HEK293T (cell line): ENCODE data around the gene MAP4K4.

Experiments
- CTCF ChIA-PET: fragments of 350-600 bp; formaldehyde crosslinking; extraction: SDS; loops from one replicate; lab custom pipeline; 2021; ENCODE audit warnings: antibody characterized with exemption, inconsistent platforms; lab: Yijun Ruan, JAX
- POLR2A ChIA-PET: fragments of 350-600 bp; formaldehyde crosslinking; extraction: SDS; loops from one replicate; lab custom pipeline; 2020; ENCODE audit warnings: antibody characterized with exemption, inconsistent platforms; lab: Yijun Ruan, JAX
- DNase-seq: peaks from one replicate; pipeline ENCODE4 v3.0.0; 2012; ENCODE audit warnings: mixed read lengths; ENCODE audit errors: extremely low spot score
- ARNT ChIP-seq: fragments of 450-650 bp; IDR thresholded peaks from 2 replicates; pipeline ENCODE4 v1.6.1; 2017; ENCODE audit warnings: mild to moderate bottlenecking
- BHLHE40 ChIP-seq: fragments of 450-650 bp; IDR thresholded peaks from 2 replicates; pipeline ENCODE4 v1.6.1; 2016; ENCODE audit warnings: mild to moderate bottlenecking, moderate library complexity, borderline replicate concordance
- CTBP1 ChIP-seq: fragments of 450-650 bp; IDR thresholded peaks from 2 replicates; pipeline ENCODE4 v1.6.1; 2016; ENCODE audit warnings: borderline replicate concordance
- ELF4 ChIP-seq: fragments of 450-650 bp; IDR thresholded peaks from 2 replicates; pipeline ENCODE4 v1.6.1; 2017; ENCODE audit warnings: antibody characterized with exemption
- FOXA1 ChIP-seq: fragments of 450-650 bp; IDR thresholded peaks from 2 replicates; pipeline ENCODE4 v1.6.1; 2016; ENCODE audit warnings: mild to moderate bottlenecking
- FOXK2 ChIP-seq: fragments of 450-650 bp; IDR thresholded peaks from 2 replicates; pipeline ENCODE4 v1.6.1; 2016; ENCODE audit warnings: mild to moderate bottlenecking
- FOXM1 ChIP-seq: fragments of 450-650 bp; IDR thresholded peaks from 2 replicates; pipeline ENCODE4 v1.6.1; 2017; ENCODE audit warnings: mild to moderate bottlenecking, borderline replicate concordance
- HDGF ChIP-seq: fragments of 450-650 bp; IDR thresholded peaks from 2 replicates; pipeline ENCODE4 v1.6.1; 2017; ENCODE audit warnings: antibody characterized with exemption, borderline replicate concordance
- L3MBTL2 ChIP-seq: fragments of 450-650 bp; conservative IDR thresholded peaks from 2 replicates; pipeline ENCODE4 v1.6.1; 2016; ENCODE audit warnings: mild to moderate bottlenecking
- LEF1 ChIP-seq: fragments of 450-650 bp; IDR thresholded peaks from 2 replicates; pipeline ENCODE4 v1.6.1; 2017; ENCODE audit warnings: mild to moderate bottlenecking, borderline replicate concordance
- NFRKB ChIP-seq: fragments of 450-650 bp; IDR thresholded peaks from 2 replicates; pipeline ENCODE4 v1.6.1; 2016; ENCODE audit warnings: mild to moderate bottlenecking, moderate library complexity
- SP1 ChIP-seq: fragments of 450-650 bp; IDR thresholded peaks from 2 replicates; pipeline ENCODE4 v1.6.1; 2017
- SUZ12 ChIP-seq: fragments of 450-650 bp; IDR thresholded peaks from 2 replicates; pipeline ENCODE4 v1.6.1; 2016; ENCODE audit warnings: mild to moderate bottlenecking
- TARDBP ChIP-seq: fragments of 450-650 bp; IDR thresholded peaks from 2 replicates; pipeline ENCODE4 v1.6.1; 2016
- ZNF384 ChIP-seq: fragments of 450-650 bp; IDR thresholded peaks from 2 replicates; pipeline ENCODE4 v1.6.1; 2016
- TF ChIP-seq, protein P1 (sequence below): fragments of 450-650 bp; IDR thresholded peaks from 2 replicates; pipeline ENCODE4 v1.6.1; 2016

MAP4K4 gene

DNA sequence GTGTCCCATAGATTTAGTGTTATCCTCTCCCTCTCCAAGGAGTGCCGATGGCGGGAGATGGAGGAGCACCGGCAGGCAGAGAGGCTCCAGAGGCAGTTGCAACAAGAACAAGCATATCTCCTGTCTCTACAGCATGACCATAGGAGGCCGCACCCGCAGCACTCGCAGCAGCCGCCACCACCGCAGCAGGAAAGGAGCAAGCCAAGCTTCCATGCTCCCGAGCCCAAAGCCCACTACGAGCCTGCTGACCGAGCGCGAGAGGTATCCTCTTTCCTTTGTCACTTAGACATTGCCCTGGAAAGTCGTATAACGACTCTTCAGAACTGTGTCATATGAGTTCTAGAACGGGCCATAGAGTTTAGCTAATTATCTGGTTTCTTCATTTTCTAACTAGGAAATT is 162.1 kb downstream of the MAP4K4 start:
- DNase-seq = no peak
- ChIA-PET CTCF (no interaction called here), POLR2A (no interaction called here)
- TF ChIP-seq SUZ12 = no peak

DNA sequence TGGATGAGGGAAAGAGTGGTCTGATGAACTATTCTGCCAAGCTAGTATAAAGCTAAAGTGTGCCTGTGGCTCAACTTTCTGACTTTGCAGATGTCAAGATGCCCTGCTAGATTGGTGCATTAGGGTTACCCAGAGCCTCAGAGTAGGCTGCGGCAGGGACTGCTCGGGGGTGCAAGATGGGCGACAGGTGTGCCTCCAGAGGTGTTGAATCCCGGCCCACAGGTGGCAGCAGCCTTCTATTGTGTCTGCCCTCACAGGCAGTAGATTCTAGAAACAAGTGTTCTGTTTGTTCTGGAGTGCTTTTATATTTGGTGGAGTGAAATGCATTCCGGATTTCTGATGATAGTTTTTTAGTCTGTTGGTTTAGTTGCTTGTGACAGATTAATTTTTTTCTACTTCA is 162.7 kb downstream of the MAP4K4 start:
- TF ChIP-seq ZNF384 = no peak
- no peak for TF ChIP-seq TARDBP
- TF ChIP-seq HDGF = no peak
- TF ChIP-seq, protein P1, sequence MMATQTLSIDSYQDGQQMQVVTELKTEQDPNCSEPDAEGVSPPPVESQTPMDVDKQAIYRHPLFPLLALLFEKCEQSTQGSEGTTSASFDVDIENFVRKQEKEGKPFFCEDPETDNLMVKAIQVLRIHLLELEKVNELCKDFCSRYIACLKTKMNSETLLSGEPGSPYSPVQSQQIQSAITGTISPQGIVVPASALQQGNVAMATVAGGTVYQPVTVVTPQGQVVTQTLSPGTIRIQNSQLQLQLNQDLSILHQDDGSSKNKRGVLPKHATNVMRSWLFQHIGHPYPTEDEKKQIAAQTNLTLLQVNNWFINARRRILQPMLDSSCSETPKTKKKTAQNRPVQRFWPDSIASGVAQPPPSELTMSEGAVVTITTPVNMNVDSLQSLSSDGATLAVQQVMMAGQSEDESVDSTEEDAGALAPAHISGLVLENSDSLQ = no peak
- no peak for TF ChIP-seq SUZ12
- TF ChIP-seq ELF4 = no peak
- TF ChIP-seq FOXK2 = no peak
- no peak for TF ChIP-seq FOXA1
- TF ChIP-seq CTBP1 = no peak
- TF ChIP-seq FOXM1 = no peak
- TF ChIP-seq L3MBTL2 = no peak
- no peak for TF ChIP-seq NFRKB
- TF ChIP-seq LEF1 = no peak
- no peak for TF ChIP-seq SP1
- no peak for TF ChIP-seq BHLHE40
- no peak for TF ChIP-seq ARNT
- CTCF ChIA-PET = interaction anchor here (0.6 to 0.9 kb wide), 2 partner anchors 12 to 24 kb away, joined by 3 to 4 read pairs; no protein-coding TSS in a partner anchor
- POLR2A ChIA-PET = no interaction called here
- no peak for DNase-seq

DNA sequence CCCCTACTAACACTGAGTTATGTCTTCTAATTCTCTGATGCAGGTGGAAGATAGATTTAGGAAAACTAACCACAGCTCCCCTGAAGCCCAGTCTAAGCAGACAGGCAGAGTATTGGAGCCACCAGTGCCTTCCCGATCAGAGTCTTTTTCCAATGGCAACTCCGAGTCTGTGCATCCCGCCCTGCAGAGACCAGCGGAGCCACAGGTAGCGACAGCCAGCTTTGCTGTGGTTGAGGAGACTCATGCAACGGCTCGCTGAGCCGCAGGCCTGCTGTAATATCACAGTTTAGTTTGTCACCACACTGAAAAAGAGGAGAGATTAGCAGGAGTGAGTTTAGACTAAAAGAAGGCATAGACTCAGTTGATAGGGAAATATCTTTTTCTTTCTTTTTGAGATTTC is 163.3 kb downstream of the MAP4K4 start:
- no peak for DNase-seq

DNA sequence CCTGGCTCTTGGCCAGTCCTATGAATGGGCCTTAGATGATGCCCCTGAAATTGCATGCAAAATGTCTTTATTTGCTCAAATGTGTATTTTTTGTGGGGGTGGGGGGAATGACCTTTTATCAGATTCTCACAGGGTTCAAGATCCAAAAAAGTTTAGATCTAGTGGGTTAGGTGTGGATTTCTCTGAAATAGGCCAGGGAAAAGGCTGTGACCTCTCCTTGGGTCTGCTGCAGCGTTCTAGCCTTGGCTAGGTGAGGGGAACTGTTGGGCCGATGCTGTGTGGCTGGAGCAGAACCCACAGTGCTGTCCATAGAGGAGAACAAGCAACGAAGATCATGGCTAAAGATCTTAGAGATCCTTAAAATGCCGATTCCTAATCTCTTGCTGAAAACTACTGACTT is 163.9 kb downstream of the MAP4K4 start:
- no peak for DNase-seq
- no peak for TF ChIP-seq FOXA1
- no peak for TF ChIP-seq FOXM1
- no peak for TF ChIP-seq TARDBP
- no peak for TF ChIP-seq NFRKB
- TF ChIP-seq, protein P1 = no peak
- CTCF ChIA-PET = no interaction called here
- POLR2A ChIA-PET = no interaction called here

More for the DNA sequence above, 163.3 kb downstream of the MAP4K4 start:
- TF ChIP-seq ARNT (no peak), FOXM1 (no peak), CTBP1 (no peak), BHLHE40 (no peak), NFRKB (no peak), TARDBP (no peak), LEF1 (no peak), SP1 (no peak), FOXK2 (no peak), HDGF (no peak), FOXA1 (no peak), ZNF384 (no peak)
- TF ChIP-seq, protein P1 = no peak
- POLR2A ChIA-PET = no interaction called here
- CTCF ChIA-PET = interaction anchor here (0.6 to 0.9 kb wide), 2 partner anchors 11 to 23 kb away, joined by 3 to 4 read pairs; no protein-coding TSS in a partner anchor

DNA sequence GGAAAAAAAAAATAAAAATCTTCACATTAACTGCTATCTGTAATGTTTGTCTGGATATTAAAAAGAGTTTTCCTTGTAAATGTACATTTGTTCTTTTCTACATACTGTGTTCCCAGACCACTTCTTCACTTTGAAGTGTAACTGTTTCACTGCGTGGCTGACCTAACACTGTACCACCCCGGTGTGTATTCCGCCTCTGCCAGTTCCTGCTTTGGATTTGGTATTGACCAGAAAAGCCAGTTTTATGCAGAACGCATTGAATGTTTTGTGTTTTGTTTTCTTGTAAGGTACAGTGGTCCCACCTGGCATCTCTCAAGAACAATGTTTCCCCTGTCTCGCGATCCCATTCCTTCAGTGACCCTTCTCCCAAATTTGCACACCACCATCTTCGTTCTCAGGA is 166.0 kb downstream of the MAP4K4 start:
- TF ChIP-seq, protein P1 = no peak
- TF ChIP-seq FOXA1 (no peak), FOXK2 (no peak), TARDBP (no peak), BHLHE40 (no peak), FOXM1 (no peak), ZNF384 (no peak)
- POLR2A ChIA-PET = no interaction called here
- DNase-seq = no peak
- CTCF ChIA-PET = no interaction called here

DNA sequence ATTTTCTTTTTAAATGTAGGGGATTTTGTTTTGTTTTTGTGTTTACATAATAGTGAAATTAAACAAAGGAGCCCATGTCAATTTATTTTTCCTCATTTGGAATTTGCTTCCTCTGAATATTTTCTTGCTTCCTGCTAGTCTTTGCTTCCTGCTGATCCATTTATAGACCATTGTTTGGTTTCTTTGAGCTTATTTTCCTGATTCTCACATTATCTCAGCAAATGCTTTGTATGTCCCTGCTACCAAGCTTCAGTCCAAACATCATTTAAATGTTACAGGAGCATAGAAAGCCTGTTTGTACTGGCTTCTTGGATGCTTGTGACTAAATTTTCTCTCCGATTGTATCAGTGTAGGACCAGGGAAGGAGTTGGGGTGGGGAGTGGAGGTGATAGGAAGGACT is 166.9 kb downstream of the MAP4K4 start:
- TF ChIP-seq ZNF384 (no peak), BHLHE40 (no peak), ARNT (no peak), FOXK2 (no peak), SUZ12 (no peak), SP1 (no peak), FOXA1 (no peak)
- POLR2A ChIA-PET = no interaction called here
- DNase-seq = no peak

DNA sequence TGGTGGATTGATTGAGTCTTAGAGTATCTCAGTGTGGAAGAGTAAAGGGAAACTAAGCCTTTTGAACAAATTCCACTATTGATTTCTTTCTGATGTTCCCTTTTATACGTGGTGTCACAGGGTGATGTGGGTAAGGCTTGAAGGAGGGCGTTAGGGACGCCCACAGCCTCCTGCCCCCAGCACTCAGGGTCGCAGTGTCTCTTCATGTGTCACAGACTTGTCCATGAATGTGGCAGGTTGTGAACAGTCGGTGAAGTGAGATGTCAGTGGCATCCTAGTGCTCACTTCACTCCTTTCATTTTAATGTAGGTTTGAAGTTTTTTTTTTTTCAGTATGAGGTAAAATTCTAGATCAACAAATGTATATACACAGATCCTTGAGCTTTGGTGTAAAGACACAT is 171.0 kb downstream of the MAP4K4 start:
- TF ChIP-seq ZNF384 = no peak
- no peak for TF ChIP-seq CTBP1
- TF ChIP-seq FOXK2 = no peak
- no peak for TF ChIP-seq LEF1
- no peak for TF ChIP-seq FOXA1
- TF ChIP-seq SP1 = no peak
- TF ChIP-seq HDGF = no peak
- no peak for TF ChIP-seq L3MBTL2
- TF ChIP-seq NFRKB = no peak
- no peak for TF ChIP-seq TARDBP
- TF ChIP-seq ARNT = no peak
- TF ChIP-seq FOXM1 = no peak
- TF ChIP-seq, protein P1 = no peak
- no peak for TF ChIP-seq BHLHE40
- TF ChIP-seq ELF4 = no peak
- TF ChIP-seq SUZ12 = no peak
- CTCF ChIA-PET = no interaction called here
- POLR2A ChIA-PET = no interaction called here
- DNase-seq = no peak

More for the DNA sequence above, 166.9 kb downstream of the MAP4K4 start:
- CTCF ChIA-PET = no interaction called here
